ENCODE measurements around the gene SLC1A5.

Gene SLC1A5

DNA sequence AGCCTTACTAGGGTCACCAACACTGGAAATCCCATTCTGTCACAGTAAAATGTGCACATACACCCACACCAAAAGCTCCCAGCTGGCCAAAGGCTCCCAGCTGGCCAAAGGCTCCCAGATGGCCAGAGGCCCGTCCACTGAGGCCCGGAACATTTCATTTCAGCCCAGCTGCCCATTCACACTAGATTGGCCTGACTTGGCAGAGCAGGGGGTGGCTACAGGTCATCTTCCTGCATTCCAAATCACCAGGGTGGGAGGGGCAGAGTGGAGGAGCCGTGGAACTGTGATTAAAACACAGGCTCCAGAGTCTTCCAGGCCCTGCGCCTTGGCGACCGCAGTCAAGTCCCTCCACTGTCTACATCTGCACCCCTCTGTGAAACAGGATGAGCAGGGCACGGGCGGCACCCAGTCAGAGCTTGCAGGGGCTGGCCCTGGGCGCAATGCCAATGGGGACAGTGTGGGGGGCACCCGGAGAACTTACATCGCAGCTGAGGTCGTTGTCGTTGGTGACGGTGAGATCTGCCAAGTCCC is 61.4 kb downstream of the SLC1A5 start:
- Histone ChIP-seq H3K4me3 (ENCODE audit: low read depth in 1 of 2, low read length in 2 of 2) (no peak overlapping the region), H3K27me3 (ENCODE audit: control insufficient read depth in 1 of 2, insufficient read depth in 2 of 2, low read length in 2 of 2) (no peaks in the 10 kb centered on the region), H3K4me1 (ENCODE audit: insufficient read depth, low read length) (peaks cover 12% of the 10 kb centered on the region), H3K9me3 (ENCODE audit: low read length) (no peaks in the 10 kb centered on the region), H3K27ac (ENCODE audit: low read depth, low read length) (no peak overlapping the region), H3K36me3 (ENCODE audit: insufficient read depth, low read length) (peaks cover 80% of the 10 kb centered on the region), H3K9ac (ENCODE audit: low read length) (no peak overlapping the region)

DNA sequence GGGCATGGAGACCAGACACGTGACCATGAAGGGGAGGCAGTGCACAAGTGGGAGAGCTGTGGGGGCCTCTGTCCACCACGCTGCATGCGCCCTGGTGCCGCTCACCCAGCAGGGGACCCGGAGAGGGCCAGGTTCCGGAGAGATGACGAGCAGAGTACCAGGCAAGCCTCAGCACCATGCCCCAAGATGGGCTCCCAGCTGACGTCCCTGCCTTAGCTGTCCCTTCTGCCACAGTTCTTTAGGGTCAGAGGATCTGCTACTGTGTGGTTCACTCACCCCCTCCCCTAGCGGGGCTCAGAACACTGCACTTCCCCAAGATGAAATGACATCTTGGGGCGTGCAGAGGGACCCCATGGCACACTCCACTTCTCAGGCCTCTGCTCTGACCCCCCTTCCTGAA is 61.8 kb downstream of the SLC1A5 start:
- Histone ChIP-seq H3K4me1 (ENCODE audit: insufficient read depth, low read length) (peaks cover 12% of the 10 kb centered on the region), H3K9ac (ENCODE audit: low read length) (no peak overlapping the region), H3K36me3 (ENCODE audit: insufficient read depth, low read length) (peaks cover 85% of the 10 kb centered on the region), H3K27me3 (ENCODE audit: control insufficient read depth in 1 of 2, insufficient read depth in 2 of 2, low read length in 2 of 2) (no peaks in the 10 kb centered on the region), H3K27ac (ENCODE audit: low read depth, low read length) (no peak overlapping the region), H3K9me3 (ENCODE audit: low read length) (no peaks in the 10 kb centered on the region), H3K4me3 (ENCODE audit: low read depth in 1 of 2, low read length in 2 of 2) (no peak overlapping the region)

DNA sequence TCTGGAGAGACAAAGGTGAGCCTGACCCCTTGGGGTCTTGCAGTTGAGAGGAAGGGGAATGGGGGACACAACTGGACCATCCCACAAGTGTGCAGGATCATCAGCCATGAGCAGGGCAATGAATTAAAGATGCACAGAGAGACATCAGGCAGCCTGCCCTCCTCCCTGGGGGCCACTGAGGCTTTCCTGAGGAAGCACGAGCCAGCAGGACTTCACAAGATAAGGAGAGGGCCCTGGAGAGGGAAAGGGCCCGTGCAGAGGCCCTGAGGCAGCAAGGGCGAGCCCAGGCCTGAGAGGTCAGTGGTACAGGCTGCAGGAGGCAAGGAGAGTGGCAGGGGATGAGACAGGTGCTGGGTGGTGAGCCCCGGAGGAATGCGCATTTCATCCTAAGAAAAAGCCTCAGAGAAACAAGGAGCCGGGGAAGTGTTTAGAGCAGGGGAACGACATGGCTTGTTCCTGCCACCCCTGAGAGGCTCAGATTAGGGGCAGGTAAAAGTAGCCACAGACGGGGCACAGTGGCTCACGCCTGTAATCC is 62.5 kb downstream of the SLC1A5 start:
- H3K27me3 ChIP-seq (ENCODE audit: control insufficient read depth in 1 of 2, insufficient read depth in 2 of 2, low read length in 2 of 2) = no peaks in the 10 kb centered on the region
- no peak overlapping the region for H3K4me3 ChIP-seq (ENCODE audit: low read depth in 1 of 2, low read length in 2 of 2)
- H3K36me3 ChIP-seq (ENCODE audit: insufficient read depth, low read length) = peaks cover 85% of the 10 kb centered on the region
- peaks cover 12% of the 10 kb centered on the region for H3K4me1 ChIP-seq (ENCODE audit: insufficient read depth, low read length)
- no peak overlapping the region for H3K9ac ChIP-seq (ENCODE audit: low read length)
- no peaks in the 10 kb centered on the region for H3K9me3 ChIP-seq (ENCODE audit: low read length)
- H3K27ac ChIP-seq (ENCODE audit: low read depth, low read length) = no peak overlapping the region

DNA sequence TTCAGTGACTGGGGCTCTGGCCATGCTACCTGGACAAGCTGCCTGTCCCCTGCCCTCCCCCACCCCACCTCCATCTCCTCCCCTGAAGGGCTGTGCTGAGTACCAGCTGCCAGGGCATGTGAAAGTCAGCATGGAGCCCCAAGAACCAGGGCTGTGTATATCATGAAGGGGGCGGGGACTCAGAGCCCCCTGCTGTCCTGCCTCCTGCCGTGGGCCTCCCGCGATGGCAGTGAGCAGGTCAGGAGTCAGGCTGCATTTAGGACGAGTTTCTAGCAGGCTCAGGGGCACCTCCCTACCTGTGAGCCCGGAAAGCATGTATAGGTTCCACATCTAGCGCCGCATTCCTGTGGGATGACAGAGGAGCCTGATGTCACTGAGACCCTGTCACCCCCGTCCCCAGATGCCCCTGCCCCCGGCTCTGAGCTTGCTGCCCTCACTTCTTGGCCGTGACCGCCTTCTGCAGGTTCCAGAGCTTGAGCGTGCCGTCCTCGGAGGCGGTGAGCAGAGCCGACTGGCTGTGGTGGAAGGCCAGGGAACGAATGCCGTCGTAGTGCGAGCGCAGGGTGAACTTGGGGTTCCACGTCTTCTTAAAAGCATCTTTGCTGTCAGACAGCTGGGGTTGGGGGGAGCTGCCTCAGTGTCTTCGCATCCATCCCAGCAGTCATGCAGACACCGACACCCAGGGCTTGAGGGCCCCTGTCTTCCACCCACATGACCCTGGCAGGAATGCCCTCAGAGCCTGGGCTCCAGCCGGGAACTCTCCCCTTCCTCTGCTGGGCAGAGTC is 63.2 kb downstream of the SLC1A5 start:
- H3K4me3 ChIP-seq (ENCODE audit: low read depth in 1 of 2, low read length in 2 of 2) = no peak overlapping the region
- peaks cover 86% of the 10 kb centered on the region for H3K36me3 ChIP-seq (ENCODE audit: insufficient read depth, low read length)
- H3K9ac ChIP-seq (ENCODE audit: low read length) = no peak overlapping the region
- H3K27me3 ChIP-seq (ENCODE audit: control insufficient read depth in 1 of 2, insufficient read depth in 2 of 2, low read length in 2 of 2) = no peaks in the 10 kb centered on the region
- H3K4me1 ChIP-seq (ENCODE audit: insufficient read depth, low read length) = peaks cover 12% of the 10 kb centered on the region
- no peaks in the 10 kb centered on the region for H3K9me3 ChIP-seq (ENCODE audit: low read length)
- H3K27ac ChIP-seq (ENCODE audit: low read depth, low read length) = no peak overlapping the region
